Measurements from ENCODE around the gene HRK. TPM values are rescaled to one million over a fixed set of nuclear protein-coding genes. Genes with fewer than 3 reads are reported as not detected.

Gene HRK
- total RNA-seq, 4 donors from 2014 or later, result not detected

- no peaks in the 10 kb centered on the region for H3K27me3 ChIP-seq
- H3K9me3 ChIP-seq, result peaks cover 0 to 3% (median 0%) of the 10 kb centered on the region in 4 donors
- no peaks in the 10 kb centered on the region for H3K4me1 ChIP-seq
- TF ChIP-seq POLR2A (IDR thresholded peaks at IDR 0.05), result no peak
- no peak for TF ChIP-seq CTCF (IDR thresholded peaks at IDR 0.05)
- H3K27ac ChIP-seq, result no peak overlapping the region
- no peak for DNase-seq
- no peak overlapping the region for H3K4me3 ChIP-seq
- H3K36me3 ChIP-seq, result no peaks in the 10 kb centered on the region
Measured at GRCh38 chr12:116890330-116890729, 9.1 kb upstream of the HRK start.

DNA sequence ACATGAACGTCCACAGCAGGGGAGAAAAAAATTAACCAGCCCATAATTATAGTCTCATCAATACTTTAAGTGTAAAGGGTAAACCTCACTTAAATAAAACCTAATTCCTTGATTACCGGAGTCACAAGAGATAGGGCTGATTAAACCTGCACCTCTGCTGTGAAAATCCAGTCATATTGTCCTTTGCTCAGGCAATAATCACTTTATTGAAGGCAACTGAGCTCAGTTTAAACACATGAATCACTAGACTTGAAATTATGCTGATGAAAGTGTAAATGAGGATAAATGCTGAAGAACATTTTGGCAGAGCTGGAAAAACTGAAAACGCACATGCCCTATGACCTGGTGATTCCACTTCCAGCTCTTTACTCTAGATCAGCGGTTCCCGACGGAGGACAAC, 6.7 kb upstream of the HRK start:
- no peak for TF ChIP-seq CTCF (IDR thresholded peaks at IDR 0.05)
- no peak for TF ChIP-seq POLR2A (IDR thresholded peaks at IDR 0.05)
- Histone ChIP-seq H3K27me3 (peaks cover 0 to 5% of the 10 kb centered on the region in 2 donors), H3K9me3 (peaks cover 0 to 3% (median 0%) of the 10 kb centered on the region in 4 donors), H3K36me3 (no peaks in the 10 kb centered on the region), H3K4me3 (no peak overlapping the region), H3K27ac (no peak overlapping the region), H3K4me1 (no peaks in the 10 kb centered on the region)
- no peak for DNase-seq

DNA sequence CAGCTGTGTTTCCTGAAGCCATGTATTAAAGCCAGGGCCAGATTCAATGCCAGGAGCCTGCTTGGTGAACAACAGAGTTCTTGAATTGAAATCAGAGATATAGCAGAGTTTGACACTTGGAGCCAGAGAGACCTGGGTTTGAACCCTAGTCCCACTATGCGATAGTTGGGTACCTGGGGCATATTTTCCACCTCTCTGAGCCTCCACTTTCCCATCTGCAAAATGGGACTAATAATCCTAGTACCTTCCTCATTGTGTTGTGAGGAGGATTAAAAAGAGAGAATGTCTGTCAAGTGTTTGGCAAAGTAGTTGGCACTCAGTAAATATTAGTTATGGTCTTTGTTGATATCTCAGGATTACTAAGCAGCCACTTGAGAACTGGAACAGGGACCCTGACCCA, 6.0 kb upstream of the HRK start:
- H3K4me3 ChIP-seq, result no peak overlapping the region
- no peaks in the 10 kb centered on the region for H3K36me3 ChIP-seq
- peaks cover 0 to 4% (median 0%) of the 10 kb centered on the region in 4 donors for H3K4me1 ChIP-seq
- DNase-seq, result no peak
- no peak overlapping the region for H3K27ac ChIP-seq
- H3K27me3 ChIP-seq, result peaks cover 0 to 12% of the 10 kb centered on the region in 2 donors
- TF ChIP-seq CTCF (IDR thresholded peaks at IDR 0.05) (no peak), POLR2A (IDR thresholded peaks at IDR 0.05) (no peak)
- H3K9me3 ChIP-seq, result peaks cover 0 to 3% (median 0%) of the 10 kb centered on the region in 4 donors

DNA sequence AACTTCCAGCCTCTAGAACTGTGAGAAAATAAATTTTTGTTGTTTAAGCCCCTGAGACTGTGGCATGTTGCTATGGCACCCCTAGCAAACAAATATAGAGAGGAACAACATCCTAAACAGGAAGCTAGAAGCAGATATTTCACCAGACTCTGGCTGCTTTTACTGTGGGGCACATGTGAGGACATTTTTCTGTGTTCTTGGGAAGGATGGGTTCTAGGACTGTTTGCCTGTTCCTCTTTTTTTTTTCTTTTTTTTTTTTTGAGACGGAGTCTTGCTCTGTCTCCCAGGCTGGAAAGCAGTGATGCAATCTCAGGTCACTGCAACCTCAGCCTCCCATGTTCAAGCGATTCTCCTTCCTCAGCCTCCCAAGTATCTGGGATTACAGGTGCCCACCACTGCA, 4.2 kb upstream of the HRK start:
- peaks cover 0 to 3% (median 0%) of the 10 kb centered on the region in 4 donors for H3K9me3 ChIP-seq
- no peaks in the 10 kb centered on the region for H3K36me3 ChIP-seq
- DNase-seq, result no peak
- H3K27me3 ChIP-seq, result peaks cover 0 to 24% of the 10 kb centered on the region in 2 donors
- no peak overlapping the region for H3K27ac ChIP-seq
- no peak overlapping the region for H3K4me3 ChIP-seq
- peaks cover 2 to 20% (median 10%) of the 10 kb centered on the region in 4 donors for H3K4me1 ChIP-seq
- TF ChIP-seq POLR2A (IDR thresholded peaks at IDR 0.05), result no peak
- no peak for TF ChIP-seq CTCF (IDR thresholded peaks at IDR 0.05)

DNA sequence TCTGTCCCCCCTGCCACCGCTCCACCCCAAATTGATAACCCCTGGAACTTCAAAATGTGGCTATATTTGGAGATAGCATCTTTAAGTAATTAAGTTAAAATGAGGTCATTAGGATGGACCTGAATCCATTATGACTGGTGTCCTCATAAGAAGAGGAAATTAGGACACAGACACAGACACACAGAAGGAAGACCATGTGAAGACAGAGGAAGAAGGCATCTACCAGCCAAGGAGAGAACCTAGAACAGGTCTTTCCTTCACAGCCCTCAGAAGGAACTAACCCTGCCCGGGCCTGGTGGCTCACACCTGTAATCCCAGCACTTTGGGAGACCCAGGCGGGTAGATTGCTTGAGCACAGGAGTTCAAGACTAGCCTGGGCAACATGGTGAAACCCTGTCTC, 3.6 kb upstream of the HRK start:
- Histone ChIP-seq H3K4me1 (peaks cover 2 to 26% (median 10%) of the 10 kb centered on the region in 4 donors), H3K4me3 (no peak overlapping the region), H3K27me3 (peaks cover 0 to 29% of the 10 kb centered on the region in 2 donors), H3K27ac (no peak overlapping the region), H3K9me3 (no peaks in the 10 kb centered on the region), H3K36me3 (no peaks in the 10 kb centered on the region)
- no peak for DNase-seq
- TF ChIP-seq CTCF (IDR thresholded peaks at IDR 0.05), result no peak
- TF ChIP-seq POLR2A (IDR thresholded peaks at IDR 0.05), result no peak

DNA sequence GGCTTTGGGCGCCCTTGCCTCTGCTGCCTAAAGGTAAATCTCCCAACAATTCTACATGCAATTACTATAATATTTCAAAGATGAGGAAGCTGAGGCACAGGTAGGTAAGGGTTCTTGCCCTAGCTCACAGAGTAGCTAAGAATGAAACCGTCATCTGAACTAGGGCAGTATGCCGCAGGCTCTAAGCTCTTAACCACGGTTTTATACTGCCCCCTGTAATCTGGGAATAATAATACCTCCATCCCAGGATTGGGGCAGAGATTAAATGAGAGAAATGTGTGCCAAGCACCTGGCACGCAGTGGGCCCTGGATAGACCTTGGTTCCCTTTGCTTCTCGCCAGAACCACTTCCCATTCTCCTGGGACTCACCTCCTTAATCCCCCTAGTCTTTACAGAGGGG, 1.5 kb upstream of the HRK start:
- H3K9me3 ChIP-seq, result no peaks in the 10 kb centered on the region
- H3K27me3 ChIP-seq, result peaks cover 0 to 35% of the 10 kb centered on the region in 2 donors
- no peaks in the 10 kb centered on the region for H3K36me3 ChIP-seq
- DNase-seq, result no peak
- peak in 1 of 6 experiments; percentile 14 for TF ChIP-seq CTCF (IDR thresholded peaks at IDR 0.05)
- no peak for TF ChIP-seq POLR2A (IDR thresholded peaks at IDR 0.05)
- peaks cover 2 to 42% (median 17%) of the 10 kb centered on the region in 4 donors for H3K4me1 ChIP-seq
- H3K4me3 ChIP-seq, result no peak overlapping the region
- H3K27ac ChIP-seq, result no peak overlapping the region

All from Peyer's patch (tissue), 4 donors.